Retinal pigment epithelial cell (primary cell): ENCODE results near the gene C4orf33.
"Not testable (repeated sequence)": the region's sequence is repeated elsewhere in the genome, so short reads cannot be mapped to it uniquely, and the experiment has no call there.

Experiments used
- DNase-seq: peaks from one replicate; pipeline ENCODE4 v3.0.0-alpha.2; 2010; ENCODE audit warnings: low read depth
- H3K4me3 ChIP-seq: 2 replicates; pipeline ENCODE4 v1.5.1; 2011; ENCODE audit warnings: mild to moderate bottlenecking, low read length, control low read depth, moderate library complexity
- TF ChIP-seq, protein P1 (sequence below): conservative IDR thresholded peaks from 2 replicates; pipeline ENCODE4 v1.5.1; 2011; ENCODE audit warnings: low read depth, low read length, control low read depth, inconsistent platforms

C4orf33 gene, protein sequence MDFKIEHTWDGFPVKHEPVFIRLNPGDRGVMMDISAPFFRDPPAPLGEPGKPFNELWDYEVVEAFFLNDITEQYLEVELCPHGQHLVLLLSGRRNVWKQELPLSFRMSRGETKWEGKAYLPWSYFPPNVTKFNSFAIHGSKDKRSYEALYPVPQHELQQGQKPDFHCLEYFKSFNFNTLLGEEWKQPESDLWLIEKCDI

DNA sequence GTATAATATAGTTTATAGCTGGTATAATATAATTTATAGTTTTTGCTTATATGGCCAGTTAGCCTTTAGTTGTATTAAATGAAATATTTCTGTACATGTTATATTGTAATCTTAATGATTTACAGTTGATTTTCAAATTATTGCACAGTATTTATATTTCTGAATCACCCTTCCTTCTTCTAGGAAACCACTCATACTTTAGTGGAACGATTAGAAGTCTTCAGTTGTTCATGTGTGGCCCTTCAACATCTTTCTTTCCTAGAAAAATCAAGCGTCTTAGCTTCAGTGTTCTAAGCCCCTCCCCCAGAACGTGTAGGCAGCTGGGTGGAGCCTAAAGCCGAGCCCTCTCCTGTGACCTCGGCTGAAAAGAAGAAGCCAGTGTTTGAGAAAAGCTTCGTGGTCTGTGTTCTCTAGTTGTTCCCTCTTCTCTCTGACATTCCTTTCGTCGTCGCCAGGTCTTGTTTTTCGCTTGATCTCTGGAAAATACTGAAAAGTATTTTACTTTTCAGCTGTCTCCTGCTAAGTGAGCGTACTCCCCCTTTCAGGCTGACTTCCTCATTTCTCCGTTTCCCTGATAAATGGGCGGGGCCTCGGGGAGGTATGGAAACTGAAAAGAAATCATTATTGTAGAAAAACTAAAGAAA is at the start of gene C4orf33:
C4orf33 (plus strand) TSS at position 342 of the 644 bp plus-strand sequence. CDS start 6,459 bp downstream, outside the sequence.
- H3K4me3 ChIP-seq: peak within 1 kb of the TSS; percentile 80
- peak; percentile 10 for DNase-seq
- TF ChIP-seq, protein P1, sequence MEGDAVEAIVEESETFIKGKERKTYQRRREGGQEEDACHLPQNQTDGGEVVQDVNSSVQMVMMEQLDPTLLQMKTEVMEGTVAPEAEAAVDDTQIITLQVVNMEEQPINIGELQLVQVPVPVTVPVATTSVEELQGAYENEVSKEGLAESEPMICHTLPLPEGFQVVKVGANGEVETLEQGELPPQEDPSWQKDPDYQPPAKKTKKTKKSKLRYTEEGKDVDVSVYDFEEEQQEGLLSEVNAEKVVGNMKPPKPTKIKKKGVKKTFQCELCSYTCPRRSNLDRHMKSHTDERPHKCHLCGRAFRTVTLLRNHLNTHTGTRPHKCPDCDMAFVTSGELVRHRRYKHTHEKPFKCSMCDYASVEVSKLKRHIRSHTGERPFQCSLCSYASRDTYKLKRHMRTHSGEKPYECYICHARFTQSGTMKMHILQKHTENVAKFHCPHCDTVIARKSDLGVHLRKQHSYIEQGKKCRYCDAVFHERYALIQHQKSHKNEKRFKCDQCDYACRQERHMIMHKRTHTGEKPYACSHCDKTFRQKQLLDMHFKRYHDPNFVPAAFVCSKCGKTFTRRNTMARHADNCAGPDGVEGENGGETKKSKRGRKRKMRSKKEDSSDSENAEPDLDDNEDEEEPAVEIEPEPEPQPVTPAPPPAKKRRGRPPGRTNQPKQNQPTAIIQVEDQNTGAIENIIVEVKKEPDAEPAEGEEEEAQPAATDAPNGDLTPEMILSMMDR: no peak

DNA sequence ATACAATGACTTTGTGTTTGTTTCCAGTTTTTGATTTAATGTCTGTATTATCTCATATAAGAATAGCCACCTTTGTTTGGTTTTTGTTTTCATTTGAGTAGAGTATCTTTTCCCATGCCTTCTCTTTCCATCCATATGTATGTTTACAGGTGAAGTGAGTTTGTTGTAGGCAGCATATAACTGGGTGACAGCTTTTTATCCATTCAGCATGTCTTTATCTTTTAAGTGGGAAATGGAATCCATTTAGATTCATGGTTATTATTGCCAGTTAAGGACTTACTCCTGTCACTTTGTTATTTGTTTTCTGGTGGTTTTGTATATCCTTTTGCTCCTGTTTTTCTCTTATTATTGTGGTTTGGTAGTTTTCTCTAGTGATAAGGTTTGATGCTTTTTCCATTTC is 36.9 kb upstream of the C4orf33 start:
- no peak overlapping the region for H3K4me3 ChIP-seq
- DNase-seq: no peak
- TF ChIP-seq, protein P1: no peak

DNA sequence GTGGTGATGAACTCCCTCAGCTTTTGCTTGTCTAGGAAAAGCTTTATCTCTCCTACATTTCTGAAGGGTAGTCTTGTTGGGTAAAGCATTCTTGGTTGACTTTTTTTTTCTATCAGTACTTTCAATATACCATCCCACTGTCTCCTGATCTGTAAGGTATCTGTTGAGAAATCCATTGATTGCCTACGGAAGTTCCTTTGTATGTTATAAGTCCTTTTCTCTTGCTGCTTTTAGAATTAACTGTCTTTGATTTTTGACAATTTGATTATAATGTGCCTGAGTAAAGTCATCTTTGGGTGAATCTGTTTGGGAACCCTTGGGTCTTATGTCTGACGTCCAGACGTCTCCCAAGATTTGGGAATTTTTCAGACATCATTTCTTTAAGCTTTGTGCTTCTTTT is 33.4 kb upstream of the C4orf33 start:
- DNase-seq: no peak
- no peak overlapping the region for H3K4me3 ChIP-seq
- TF ChIP-seq, protein P1: no peak

DNA sequence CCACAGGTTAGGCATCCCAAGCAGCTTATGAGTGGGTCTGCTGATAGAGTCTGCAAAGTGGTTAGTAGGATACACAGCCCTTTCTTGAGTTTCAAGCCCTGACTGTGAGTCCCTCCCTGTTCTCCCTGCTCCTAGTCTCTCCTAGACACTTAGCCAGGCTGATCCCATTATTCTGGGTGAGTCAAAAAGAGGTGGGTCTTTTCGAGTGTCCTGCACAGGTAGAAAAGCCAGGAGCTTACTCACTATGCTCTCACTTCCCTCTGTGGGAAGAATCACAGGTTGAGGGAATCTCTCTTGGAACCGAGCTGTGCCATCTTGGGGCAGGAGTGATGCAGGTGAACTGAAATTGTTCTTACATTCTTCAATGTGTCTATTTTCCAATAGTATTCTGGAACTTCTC is 32.3 kb upstream of the C4orf33 start:
- H3K4me3 ChIP-seq: no peak overlapping the region
- no peak for DNase-seq
- TF ChIP-seq, protein P1: no peak

DNA sequence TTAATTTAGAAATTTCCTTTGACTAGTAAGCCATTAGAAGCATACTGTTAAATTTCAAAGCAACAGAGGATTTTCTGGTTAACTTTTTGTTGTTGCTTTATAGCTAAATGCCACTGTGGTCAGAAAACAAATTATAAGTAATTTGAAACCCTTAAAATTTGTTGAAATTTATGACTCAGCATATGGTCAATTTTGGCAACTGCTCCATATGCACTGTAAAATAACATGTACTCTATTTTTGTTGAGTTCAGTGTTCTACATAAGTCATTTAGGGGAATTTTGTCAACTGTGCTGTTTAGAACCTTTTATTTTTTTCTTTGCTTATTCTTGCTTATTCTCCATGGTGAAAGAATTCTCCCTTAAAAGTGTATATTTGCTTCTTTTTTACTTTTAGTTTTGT is 31.2 kb upstream of the C4orf33 start:
- TF ChIP-seq, protein P1: no peak
- no peak overlapping the region for H3K4me3 ChIP-seq
- DNase-seq: no peak

DNA sequence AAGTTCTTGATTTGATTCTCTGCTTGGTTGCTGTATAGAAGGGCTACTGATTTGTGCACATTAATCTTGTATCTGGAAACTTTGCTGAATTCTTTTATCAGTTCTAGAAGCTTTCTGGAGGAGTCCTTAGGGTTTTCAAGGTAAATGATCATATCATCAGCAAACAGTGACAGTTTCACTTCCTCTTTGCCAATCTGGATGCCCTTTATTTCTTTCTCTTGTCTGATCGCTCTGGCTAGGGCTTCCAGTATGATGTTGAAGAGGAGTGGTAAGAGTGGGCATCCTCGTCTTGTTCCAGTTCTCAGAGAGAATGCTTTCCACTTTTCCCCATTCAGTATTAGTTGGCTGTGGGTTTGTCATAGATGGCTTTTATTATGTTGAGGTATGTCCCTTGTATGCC is 26.4 kb upstream of the C4orf33 start:
- DNase-seq, H3K4me3 ChIP-seq: not testable (repeated sequence)

DNA sequence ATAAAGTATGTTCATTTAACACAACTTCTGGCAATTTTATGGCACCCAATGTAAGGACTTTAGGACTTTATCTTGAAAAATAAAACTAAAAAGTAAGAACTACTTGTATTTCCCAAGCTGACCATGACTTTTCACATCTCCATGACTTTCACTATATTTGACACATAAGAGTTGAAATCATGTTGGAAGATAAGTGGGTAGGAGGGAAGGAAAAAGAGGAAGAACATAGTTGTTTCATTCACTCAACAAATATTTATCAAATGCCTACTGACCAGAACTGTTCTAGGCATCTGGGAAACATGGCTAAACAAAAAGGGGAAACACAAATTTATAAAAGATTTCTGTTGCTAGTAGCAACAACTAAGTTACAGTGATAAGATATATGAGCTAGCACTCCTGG is 18.6 kb upstream of the C4orf33 start:
- TF ChIP-seq, protein P1: no peak
- H3K4me3 ChIP-seq: no peak overlapping the region
- no peak for DNase-seq
